Measurements from ENCODE around the gene TSHR. TPM values are rescaled to one million over a fixed set of nuclear protein-coding genes. Genes with fewer than 3 reads are reported as not detected.

TSHR gene
- total RNA-seq, 4 donors from 2014 or later: not detected

DNA sequence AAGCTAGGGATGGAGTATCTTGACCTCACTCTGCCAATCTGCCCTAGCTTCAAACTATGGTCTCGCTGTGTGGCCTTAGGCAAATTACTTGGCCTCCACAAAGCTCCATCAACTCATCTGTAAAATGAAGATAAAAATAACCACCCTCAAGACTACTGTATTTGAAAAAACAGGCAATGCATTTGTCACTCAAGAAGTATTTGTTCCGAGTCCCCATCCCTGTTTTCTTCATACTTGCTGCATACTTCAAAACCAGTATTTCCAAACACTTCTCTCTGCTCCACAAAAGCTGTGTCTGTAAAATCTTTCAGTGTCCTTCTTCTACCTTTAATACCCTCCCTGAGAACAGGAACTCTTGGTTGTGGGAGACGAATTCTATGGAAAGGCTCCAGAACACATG, 217.5 kb downstream of the TSHR start:
- Histone ChIP-seq H3K4me1 (peaks cover 0 to 9% (median 0%) of the 10 kb centered on the region in 4 donors), H3K9me3 (no peaks in the 10 kb centered on the region), H3K27ac (no peak overlapping the region), H3K36me3 (no peaks in the 10 kb centered on the region), H3K27me3 (no peaks in the 10 kb centered on the region), H3K4me3 (no peak overlapping the region)
- no peak for DNase-seq
- TF ChIP-seq CTCF (IDR thresholded peaks at IDR 0.05) (no peak), POLR2A (IDR thresholded peaks at IDR 0.05) (no peak)

DNA sequence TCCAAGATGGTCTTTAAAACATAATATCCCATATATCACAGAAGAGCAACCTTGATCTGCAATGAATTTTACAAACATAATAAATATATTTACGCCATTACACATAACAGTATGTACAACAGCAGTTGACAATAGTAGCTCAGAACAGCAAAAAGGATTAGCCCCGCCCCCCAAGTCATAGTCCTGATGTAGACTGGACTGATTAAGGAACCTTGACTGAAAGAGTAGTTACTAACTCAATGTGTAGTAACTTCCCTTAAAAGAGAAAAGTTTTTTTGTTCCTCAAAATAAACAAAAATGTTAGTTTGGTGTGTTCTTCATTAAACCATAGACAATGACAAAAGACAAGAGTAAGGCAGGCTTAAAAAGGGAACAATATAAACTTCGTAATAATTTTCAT, 220.8 kb downstream of the TSHR start:
- no peak overlapping the region for H3K4me3 ChIP-seq
- DNase-seq: peak in 2 of 3 donors; percentile 68 to 76
- H3K4me1 ChIP-seq: peaks cover 0 to 6% (median 0%) of the 10 kb centered on the region in 4 donors
- H3K36me3 ChIP-seq: peaks cover 0 to 6% (median 0%) of the 10 kb centered on the region in 3 donors
- TF ChIP-seq POLR2A (IDR thresholded peaks at IDR 0.05) (no peak), CTCF (IDR thresholded peaks at IDR 0.05) (no peak)
- H3K27ac ChIP-seq: no peak overlapping the region
- H3K9me3 ChIP-seq: no peaks in the 10 kb centered on the region
- H3K27me3 ChIP-seq: no peaks in the 10 kb centered on the region

DNA sequence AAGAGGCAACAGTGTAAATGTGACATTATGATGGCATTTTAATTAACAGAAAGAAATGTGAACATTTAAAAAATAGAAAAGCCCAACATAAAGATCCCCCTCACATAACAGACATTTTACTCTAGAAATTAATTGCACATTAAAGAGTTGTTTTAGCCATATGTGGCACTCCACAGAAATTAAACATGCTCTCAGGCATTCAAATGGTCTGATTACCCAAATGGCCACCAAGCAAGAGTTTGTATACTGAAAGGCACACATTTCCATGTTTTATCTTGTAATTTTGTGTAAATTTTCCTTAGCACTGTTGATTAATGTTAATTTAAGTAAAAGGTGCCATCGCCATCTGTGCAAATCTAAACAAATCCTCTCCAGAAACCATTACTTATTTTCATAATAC, 221.8 kb downstream of the TSHR start:
- peak overlapping the region in 2 of 4 donors; percentile 17 to 21 for H3K4me3 ChIP-seq
- no peaks in the 10 kb centered on the region for H3K9me3 ChIP-seq
- peaks cover 0 to 14% (median 0%) of the 10 kb centered on the region in 3 donors for H3K36me3 ChIP-seq
- H3K27me3 ChIP-seq: no peaks in the 10 kb centered on the region
- H3K4me1 ChIP-seq: peaks cover 0 to 6% (median 0%) of the 10 kb centered on the region in 4 donors
- H3K27ac ChIP-seq: peak overlapping the region in 3 of 4 donors; percentile 7 to 42 (median 11)
- no peak for DNase-seq
- TF ChIP-seq POLR2A (IDR thresholded peaks at IDR 0.05): no peak
- TF ChIP-seq CTCF (IDR thresholded peaks at IDR 0.05): no peak

- peaks cover 0 to 6% (median 0%) of the 10 kb centered on the region in 4 donors for H3K4me1 ChIP-seq
- H3K27ac ChIP-seq: peak overlapping the region in 2 of 4 donors; percentile 11 to 29
- H3K36me3 ChIP-seq: peaks cover 0 to 17% (median 0%) of the 10 kb centered on the region in 3 donors
- H3K27me3 ChIP-seq: no peaks in the 10 kb centered on the region
- no peak overlapping the region for H3K4me3 ChIP-seq
- DNase-seq: no peak
- H3K9me3 ChIP-seq: no peaks in the 10 kb centered on the region
- TF ChIP-seq CTCF (IDR thresholded peaks at IDR 0.05) (no peak), POLR2A (IDR thresholded peaks at IDR 0.05) (no peak)
These were observed 222.6 kb downstream of the TSHR start for GRCh38 chr14:81178063-81178462.

GRCh38 chr14:81179631-81180030, 224.2 kb downstream of the TSHR start:
- H3K4me3 ChIP-seq: no peak overlapping the region

More at GRCh38 chr14:81179631-81180030, 224.2 kb downstream of the TSHR start:
- Histone ChIP-seq H3K4me1 (peaks cover 0 to 6% (median 0%) of the 10 kb centered on the region in 4 donors), H3K27ac (no peak overlapping the region), H3K36me3 (peaks cover 0 to 24% (median 0%) of the 10 kb centered on the region in 3 donors), H3K27me3 (no peaks in the 10 kb centered on the region), H3K9me3 (no peaks in the 10 kb centered on the region)
- DNase-seq: no peak
- TF ChIP-seq POLR2A (IDR thresholded peaks at IDR 0.05): no peak
- TF ChIP-seq CTCF (IDR thresholded peaks at IDR 0.05): no peak

All from Peyer's patch (tissue), 4 donors.